Heart left ventricle (tissue), 16 donors: ENCODE measurements around the gene GRK5. TPM values are rescaled to one million over a fixed set of nuclear protein-coding genes. Genes with fewer than 3 reads are reported as not detected.

ENCODE experiments used
- ATAC-seq, 4 donors: fragments of 200-7000 bp; cut with Tn5 transposase; one replicate each; pipeline ENCODE4 v1.9.1; 2020 to 2022; ENCODE audit warnings: moderate library complexity in 4 of 4, mild to moderate bottlenecking in 3 of 4, moderate number of reproducible peaks in 1 of 4
- DNase-seq, 5 donors: peaks; one replicate each; pipeline ENCODE4 v3.0.0-alpha.2; 2020
- H3K27ac ChIP-seq, 12 donors: fragments of 200-600 bp; sonication (generic) in 4 of 12; one replicate each; pipeline versions ENCODE4 v1.5.0 to v1.8.0; 2016 to 2022; ENCODE audit warnings: mild to moderate bottlenecking in 2 of 12
- H3K27me3 ChIP-seq, 9 donors: fragments of 200-600 bp; sonication (generic) in 2 of 9; one replicate each; pipeline versions ENCODE4 v1.5.1 to v1.8.0; 2016 to 2022; ENCODE audit warnings: mild to moderate bottlenecking in 3 of 9
- H3K36me3 ChIP-seq, 9 donors: fragments of 200-600 bp; sonication (generic) in 2 of 9; one replicate each; pipeline versions ENCODE4 v1.5.0 to v1.8.0; 2018 to 2022; ENCODE audit warnings: mild to moderate bottlenecking in 2 of 9
- H3K4me1 ChIP-seq, 12 donors: fragments of 200-600 bp; sonication (generic) in 4 of 12; one replicate each; pipeline versions ENCODE4 v1.5.0 to v1.8.0; 2016 to 2022; ENCODE audit warnings: mild to moderate bottlenecking in 3 of 12
- H3K4me3 ChIP-seq, 12 donors: fragments of 200-600 bp; sonication (generic) in 4 of 12; one replicate each; pipeline versions ENCODE4 v1.5.0 to v1.8.0; 2017 to 2022; ENCODE audit warnings: mild to moderate bottlenecking in 9 of 12, moderate library complexity in 4 of 12
- H3K9me3 ChIP-seq, 12 donors: fragments of 200-600 bp; sonication (generic) in 4 of 12; one replicate each; pipeline versions ENCODE4 v1.5.0 to v1.8.0; 2016 to 2022; ENCODE audit warnings: mild to moderate bottlenecking in 1 of 12
- CTCF ChIP-seq, 12 donors: fragments of 200-600 bp; sonication (generic) in 4 of 12; IDR thresholded peaks; one replicate each; pipeline versions ENCODE4 v1.5.0 to v1.8.0; 2018 to 2022; ENCODE audit warnings: antibody characterized with exemption in 12 of 12, mild to moderate bottlenecking in 5 of 12
- POLR2A ChIP-seq, 2 donors: fragments of 450-650 bp; IDR thresholded peaks; one replicate each; pipeline ENCODE4 v1.6.1; 2017; ENCODE audit warnings: antibody characterized with exemption in 2 of 2, mild to moderate bottlenecking in 2 of 2, moderate library complexity in 2 of 2
- WGBS, 4 donors: extraction: QIAGEN DNeasy Blood & Tissue Kit in 2 of 4; methylation state at CpG; one replicate each; pipeline versions ENCODE4 v1.1.5 to v1.1.7; 2013 to 2018; 5-methylcytosine and 5-hydroxymethylcytosine counted together
- intact Hi-C, 10 donors: fragments of 100-400 bp; cut with DNase I; formaldehyde crosslinking; loops; one replicate each; pipeline versions ENCODE4 v1.11.1 to v1.14.2; 2022
- polyA plus RNA-seq, 2 donors: library from polyadenylated mRNA; stranded (reverse); fragments of 200-250 nt; gene quantifications; one replicate each; pipeline ENCODE4 v1.2.3, GENCODE V29; 2013
- total RNA-seq, 9 donors: library from RNA; depleted of rRNA in 2 of 9; stranded (reverse); fragments of >200 nt in 2 of 9; fragmentation: NEBNext Ultra II Directional in 3 of 9; extraction: Animal tissue kit (Norgen Biotek cat#: 25700) in 3 of 9; gene quantifications; one replicate each; pipeline versions ENCODE4 v1.1.0 to v1.2.4, GENCODE V29; 2016 to 2023
- donor health status: ischemic (EF 13 %, LVEDD 7.1; RV severe dilation, severe dysfunction).
- donor health status: healthy with polysubstance abuse.
- donor health status: DM: no; HTN: yes; CAD: no.
- donor health status: DM: no; HTN: no; CAD: no.
- donor health status: ischemic (EF 25% LVEDD 6.9; RV normal size, moderate dysfunction).
- donor health status: ischemic (EF 25% LVEDD 5.7; RV mildly dilated, moderate dysfunction).
- donor health status: healthy.
- donor health status: DM: yes; HTN: yes; CAD: no.
- donor health status: ischemic (EF 35%, LVEDD 5.7; RV mildly dilated, moderate dysfunction).
- donor health status: nonischemic (EF 11% LVEDD 7.7; RV severe dilation, severe dysfunction).
- donor health status: DM: yes; HTN: yes; CAD: no.
- donor health status: PGD.
- donor health status: ischemic (EF 29% LVEDD 5.4; RV normal size, mild dysfunction).
- donor health status: nonischemic (EF 23%, LVEDD 6.1; RV moderate dilation, normal function).

GRK5 gene
- total and polyA plus RNA-seq, 11 donors = 13.1 to 58.0 (median 30.2) TPM

GRCh38 chr10:119198438-119198837, 8.9 kb upstream of the GRK5 start:
- H3K4me3 ChIP-seq = no peak overlapping the region
- no peaks in the 10 kb centered on the region for H3K27me3 ChIP-seq
- DNase-seq (no peak), ATAC-seq (peak in 1 of 4 donors; percentile 8)
- no peaks in the 10 kb centered on the region for H3K36me3 ChIP-seq
- H3K4me1 ChIP-seq = peaks cover 0 to 9% (median 1%) of the 10 kb centered on the region in 12 donors
- H3K27ac ChIP-seq = no peak overlapping the region
- intact Hi-C loops = loop anchor here in 8 of 10 donors (2.0 to 10.0 kb wide), 6 partner anchors 218 to 404 kb away; partner anchors contain the start of gene RGS10 (in 3 of the 8)
- WGBS, 4 donors = 51 to 65% (median 54%) methylated on average over 7 of the region's 7 CpGs
- H3K9me3 ChIP-seq = no peaks in the 10 kb centered on the region
- no peak for TF ChIP-seq POLR2A (IDR thresholded peaks at IDR 0.05)
- peak in 9 of 12 donors; percentile 8 to 49 (median 16) for TF ChIP-seq CTCF (IDR thresholded peaks at IDR 0.05)

- TF ChIP-seq POLR2A (IDR thresholded peaks at IDR 0.05) = no peak
- peak; percentile 63 to 92 (median 84) for TF ChIP-seq CTCF (IDR thresholded peaks at IDR 0.05)
- Histone ChIP-seq H3K4me1 (peaks cover 0 to 9% (median 1%) of the 10 kb centered on the region in 12 donors), H3K27ac (no peak overlapping the region), H3K27me3 (no peaks in the 10 kb centered on the region), H3K9me3 (no peaks in the 10 kb centered on the region), H3K36me3 (no peaks in the 10 kb centered on the region), H3K4me3 (no peak overlapping the region)
- 39 to 49% (median 44%) methylated on average over 6 to 9 of the region's 9 CpGs for WGBS, 4 donors
- DNase-seq (peak in 4 of 5 donors; percentile 68 to 76 (median 72)), ATAC-seq (peak; percentile 82 to 98 (median 97))
- intact Hi-C loops = loop anchor here in 8 of 10 donors (1.0 to 10.0 kb wide), 8 partner anchors 217 to 403 kb away; partner anchors contain the start of gene RGS10 (in 3 of the 8)
Observed at GRCh38 chr10:119199231-119199992, 8.0 kb upstream of the GRK5 start.

- intact Hi-C loops = loop anchor here in 5 of 10 donors (2.0 to 10.0 kb wide), 6 partner anchors 214 to 394 kb away; partner anchors contain the start of genes RGS10 (in 1 of the 5) and TIAL1 (in 1 of the 5)
- no peak for DNase-seq
- Histone ChIP-seq H3K4me3 (no peak overlapping the region), H3K27me3 (no peaks in the 10 kb centered on the region), H3K4me1 (peaks cover 0 to 17% (median 9%) of the 10 kb centered on the region in 12 donors), H3K9me3 (no peaks in the 10 kb centered on the region), H3K27ac (no peak overlapping the region), H3K36me3 (no peaks in the 10 kb centered on the region)
- TF ChIP-seq CTCF (IDR thresholded peaks at IDR 0.05) = no peak
- no peak for TF ChIP-seq POLR2A (IDR thresholded peaks at IDR 0.05)
- ATAC-seq = no peak
- 86 to 100% (median 93%) methylated on average over 1 of the region's 1 CpG for WGBS, 4 donors
Observed at GRCh38 chr10:119201233-119201632, 6.1 kb upstream of the GRK5 start.

GRCh38 chr10:119203006-119203405, 4.4 kb upstream of the GRK5 start:
- H3K4me3 ChIP-seq = no peak overlapping the region
- H3K36me3 ChIP-seq = no peaks in the 10 kb centered on the region
- peak overlapping the region in 8 of 12 donors; percentile 8 to 53 (median 26) for H3K27ac ChIP-seq
- no peak for ATAC-seq
- H3K4me1 ChIP-seq = peaks cover 0 to 17% (median 12%) of the 10 kb centered on the region in 12 donors
- DNase-seq = no peak
- no peaks in the 10 kb centered on the region for H3K9me3 ChIP-seq
- 58 to 72% (median 65%) methylated on average over 4 of the region's 4 CpGs for WGBS, 4 donors
- no peak for TF ChIP-seq CTCF (IDR thresholded peaks at IDR 0.05)
- TF ChIP-seq POLR2A (IDR thresholded peaks at IDR 0.05) = no peak
- intact Hi-C loops = loop anchor here in 3 of 10 donors (2.0 to 10.0 kb wide), 6 partner anchors 212 to 392 kb away; partner anchors contain the start of genes RGS10 (in 1 of the 3) and TIAL1 (in 1 of the 3)
- H3K27me3 ChIP-seq = no peaks in the 10 kb centered on the region
